Fibroblast of villous mesenchyme (primary cell): ENCODE results near the gene SRMS. TPM values are rescaled to one million over a fixed set of nuclear protein-coding genes. Genes with fewer than 3 reads are reported as not detected.
"Not testable (repeated sequence)": the region's sequence is repeated elsewhere in the genome, so short reads cannot be mapped to it uniquely, and the experiment has no call there.

Experiments
- DNase-seq: peaks from one replicate; pipeline ENCODE4 v3.0.0-alpha.2; 2010; ENCODE audit warnings: low read depth
- H3K4me3 ChIP-seq: 2 replicates; pipeline ENCODE4 v1.5.1; 2011; ENCODE audit warnings: low read depth, mild to moderate bottlenecking, low read length
- CTCF ChIP-seq: IDR thresholded peaks from 2 replicates; pipeline ENCODE4 v1.5.1; 2012; ENCODE audit warnings: low read depth, mild to moderate bottlenecking, low read length; ENCODE audit not compliant: insufficient read depth
- total RNA-seq: library from RNA; depleted of rRNA; stranded (reverse); fragments of >200 nt; gene quantifications from 2 replicates; pipeline ENCODE4 v1.2.3, GENCODE V29; 2012

Gene SRMS
- total RNA-seq, 1 donor = not detected

- DNase-seq = no peak
- TF ChIP-seq CTCF = no peak
- H3K4me3 ChIP-seq = no peak overlapping the region
Observed at GRCh38 chr20:63518351-63518861, 29.1 kb downstream of the SRMS start.

GRCh38 chr20:63517376-63518309, 29.9 kb downstream of the SRMS start:
- DNase-seq = no peak

GRCh38 chr20:63514520-63514919, 33.0 kb downstream of the SRMS start:
- not testable (repeated sequence) for DNase-seq

More at GRCh38 chr20:63517376-63518309, 29.9 kb downstream of the SRMS start:
- no peak overlapping the region for H3K4me3 ChIP-seq
- no peak for TF ChIP-seq CTCF

GRCh38 chr20:63513207-63513606, 34.3 kb downstream of the SRMS start:
- no peak for DNase-seq
- H3K4me3 ChIP-seq = no peak overlapping the region
- no peak for TF ChIP-seq CTCF

More at GRCh38 chr20:63514520-63514919, 33.0 kb downstream of the SRMS start:
- not testable (repeated sequence) for H3K4me3 ChIP-seq

GRCh38 chr20:63509088-63509564, 38.4 kb downstream of the SRMS start:
- no peak for TF ChIP-seq CTCF
- DNase-seq = no peak
- no peak overlapping the region for H3K4me3 ChIP-seq

GRCh38 chr20:63508072-63508768, 39.3 kb downstream of the SRMS start:
- no peak overlapping the region for H3K4me3 ChIP-seq
- TF ChIP-seq CTCF = no peak
- DNase-seq = no peak

- H3K4me3 ChIP-seq = no peak overlapping the region
- no peak for TF ChIP-seq CTCF
- DNase-seq = no peak
Observed at GRCh38 chr20:63507083-63507743, 40.3 kb downstream of the SRMS start.
